HG02981 (cell line): ENCODE measurements around the gene GID4.

Source experiments
- ATAC-seq: cut with Tn5 transposase; IDR thresholded peaks from one replicate; pipeline ENCODE4 v1.9.1; 2021; ENCODE audit warnings: mild to moderate bottlenecking, moderate library complexity; ENCODE audit not compliant: unreplicated experiment

GID4 gene

GRCh38 chr17:18016426-18016825 lies 22.8 kb upstream of the GID4 start:
- no peak for ATAC-seq

GRCh38 chr17:18017958-18018357 lies 21.2 kb upstream of the GID4 start:
- ATAC-seq = no peak

- ATAC-seq = no peak
These were observed 20.7 kb upstream of the GID4 start for GRCh38 chr17:18018411-18018921.

- ATAC-seq = no peak
These were observed 19.4 kb upstream of the GID4 start for GRCh38 chr17:18019838-18020154.

GRCh38 chr17:18020971-18021370 lies 18.2 kb upstream of the GID4 start:
- no peak for ATAC-seq

GRCh38 chr17:18021372-18021771 lies 17.8 kb upstream of the GID4 start:
- no peak for ATAC-seq

GRCh38 chr17:18025241-18025944 lies 13.8 kb upstream of the GID4 start:
- ATAC-seq = no peak

GRCh38 chr17:18025945-18026776 lies 13.0 kb upstream of the GID4 start:
- ATAC-seq = no peak

- no peak for ATAC-seq
These were observed 11.9 kb upstream of the GID4 start for GRCh38 chr17:18027280-18027679.

- ATAC-seq = no peak
These were observed 10.9 kb upstream of the GID4 start for GRCh38 chr17:18028114-18028951.

GRCh38 chr17:18028952-18029540 lies 10.2 kb upstream of the GID4 start:
- ATAC-seq = no peak

GRCh38 chr17:18031955-18032354 lies 7.3 kb upstream of the GID4 start:
- no peak for ATAC-seq

- ATAC-seq = no peak
These were observed 5.6 kb upstream of the GID4 start for GRCh38 chr17:18033442-18034099.

GRCh38 chr17:18035704-18036103 lies 3.5 kb upstream of the GID4 start:
- ATAC-seq = no peak

GRCh38 chr17:18037486-18037885 lies 1.7 kb upstream of the GID4 start:
- ATAC-seq = no peak

- no peak for ATAC-seq
These were observed 908 bp upstream of the GID4 start for GRCh38 chr17:18038149-18038850.

GRCh38 chr17:18039535-18040260 lies 490 bp downstream of the GID4 start:
- peak; percentile 25 for ATAC-seq

GRCh38 chr17:18040261-18040858 lies 1.2 kb downstream of the GID4 start:
- no peak for ATAC-seq

- no peak for ATAC-seq
These were observed 2.6 kb downstream of the GID4 start for GRCh38 chr17:18041776-18042175.
